Trophoblast cell (in vitro differentiated cells and primary cell): ENCODE measurements around the gene NUDT16L1.

Source experiments
- DNase-seq, 2 donors: peaks; one replicate each; pipeline ENCODE4 v3.0.0-alpha.2; 2016
- H2AFZ ChIP-seq: 2 replicates; pipeline ENCODE4 v1.6.1; 2013; ENCODE audit warnings: low read length, moderate library complexity, mild to moderate bottlenecking; ENCODE audit not compliant: insufficient read depth, poor library complexity
- H2AK5ac ChIP-seq: 2 replicates; pipeline ENCODE4 v1.6.1; 2013; ENCODE audit warnings: mild to moderate bottlenecking, low read length
- H2BK120ac ChIP-seq: 2 replicates; pipeline ENCODE4 v1.6.1; 2013; ENCODE audit warnings: low read length, mild to moderate bottlenecking, moderate library complexity; ENCODE audit not compliant: insufficient read depth, poor library complexity
- H2BK12ac ChIP-seq: 2 replicates; pipeline ENCODE4 v1.6.1; 2013; ENCODE audit warnings: mild to moderate bottlenecking, low read length, moderate library complexity
- H2BK5ac ChIP-seq: 2 replicates; pipeline ENCODE4 v1.6.1; 2013; ENCODE audit warnings: low read length, low read depth, moderate library complexity, mild to moderate bottlenecking; ENCODE audit not compliant: poor library complexity
- H3K14ac ChIP-seq: 2 replicates; pipeline ENCODE4 v1.6.1; 2013; ENCODE audit warnings: mild to moderate bottlenecking, low read length
- H3K18ac ChIP-seq: 2 replicates; pipeline ENCODE4 v1.6.1; 2013; ENCODE audit warnings: mild to moderate bottlenecking, low read length
- H3K23ac ChIP-seq: 2 replicates; pipeline ENCODE4 v1.6.1; 2013; ENCODE audit warnings: low read length
- H3K27ac ChIP-seq: 2 replicates; pipeline ENCODE4 v1.5.1; 2013; ENCODE audit warnings: low read depth, mild to moderate bottlenecking, inconsistent platforms, low read length, moderate library complexity
- H3K27me3 ChIP-seq: 2 replicates; pipeline ENCODE4 v1.6.1; 2013; ENCODE audit warnings: inconsistent platforms, mild to moderate bottlenecking, low read length, moderate library complexity; ENCODE audit not compliant: insufficient read depth
- H3K36me3 ChIP-seq, 2 experiments: 1 replicate in 1 of 2; 2 replicates in 1 of 2; pipeline ENCODE4 v1.6.1; 2013; ENCODE audit warnings: low read length in 2 of 2, mild to moderate bottlenecking in 2 of 2, moderate library complexity in 1 of 2; ENCODE audit not compliant: insufficient read depth in 2 of 2, control insufficient read depth in 1 of 2
- H3K4ac ChIP-seq: 2 replicates; pipeline ENCODE4 v1.6.1; 2013; ENCODE audit warnings: low read depth, mild to moderate bottlenecking, low read length, moderate library complexity
- H3K4me1 ChIP-seq, 2 experiments: 1 replicate in 1 of 2; 2 replicates in 1 of 2; pipeline ENCODE4 v1.6.1; 2013; ENCODE audit warnings: low read length in 2 of 2, mild to moderate bottlenecking in 2 of 2, moderate library complexity in 1 of 2; ENCODE audit not compliant: insufficient read depth in 2 of 2, control insufficient read depth in 1 of 2
- H3K4me2 ChIP-seq: 2 replicates; pipeline ENCODE4 v1.6.1; 2013; ENCODE audit warnings: inconsistent platforms, mild to moderate bottlenecking, low read length, moderate library complexity
- H3K4me3 ChIP-seq: 2 replicates; pipeline ENCODE4 v1.5.1; 2013; ENCODE audit warnings: mild to moderate bottlenecking, low read depth, low read length, inconsistent platforms
- H3K79me1 ChIP-seq: one replicate; pipeline ENCODE4 v1.6.1; 2013; ENCODE audit warnings: low read length
- H3K79me2 ChIP-seq: 2 replicates; pipeline ENCODE4 v1.6.1; 2013; ENCODE audit warnings: low read length, mild to moderate bottlenecking; ENCODE audit not compliant: control insufficient read depth, insufficient read depth, poor library complexity
- H3K9ac ChIP-seq: 2 replicates; pipeline ENCODE4 v1.6.1; 2013; ENCODE audit warnings: mild to moderate bottlenecking, low read length
- H3K9me3 ChIP-seq: 2 replicates; pipeline ENCODE4 v1.6.1; 2013; ENCODE audit warnings: low read depth, mild to moderate bottlenecking, control low read depth, inconsistent platforms, low read length; ENCODE audit not compliant: insufficient read depth
- H4K12ac ChIP-seq: 2 replicates; pipeline ENCODE4 v1.6.1; 2013; ENCODE audit warnings: low read depth, mild to moderate bottlenecking, low read length, moderate library complexity
- H4K8ac ChIP-seq: 2 replicates; pipeline ENCODE4 v1.6.1; 2013; ENCODE audit warnings: low read depth, mild to moderate bottlenecking, low read length, moderate library complexity
- H4K91ac ChIP-seq: one replicate; pipeline ENCODE4 v1.6.1; 2013; ENCODE audit warnings: low read depth, mild to moderate bottlenecking, low read length, moderate library complexity
- WGBS: extraction: QIAGEN DNeasy Blood & Tissue Kit; methylation state at CpG from one replicate; pipeline ENCODE4 v1.1.7; 2013; ENCODE audit warnings: missing lambda C conversion rate; ENCODE audit not compliant: insufficient read length, insufficient coverage; ENCODE audit errors: extremely low coverage; 5-methylcytosine and 5-hydroxymethylcytosine counted together

NUDT16L1 gene

GRCh38 chr16:4692460-4693295 is 684 bp upstream of the NUDT16L1 start:
- H3K79me2 ChIP-seq: peaks cover 6% of the 10 kb centered on the region
- no peaks in the 10 kb centered on the region for H3K27me3 ChIP-seq
- H3K36me3 ChIP-seq: peaks cover 51 to 55% of the 10 kb centered on the region in 2 experiments
- no peak overlapping the region for H4K91ac ChIP-seq
- H2AFZ ChIP-seq: peak overlapping the region; percentile 28
- peak in 1 of 2 donors; percentile 21 for DNase-seq
- H3K9ac ChIP-seq: peak overlapping the region; percentile 75
- H4K8ac ChIP-seq: peak overlapping the region; percentile 20
- no peak overlapping the region for H2BK120ac ChIP-seq
- H3K18ac ChIP-seq: no peak overlapping the region
- H4K12ac ChIP-seq: peak overlapping the region; percentile 6
- H3K27ac ChIP-seq: no peak overlapping the region
- no CpG with 5 or more reads among the region's 31 CpGs for WGBS
- H3K4me1 ChIP-seq: peaks cover 3 to 12% of the 10 kb centered on the region in 2 experiments
- H3K4me2 ChIP-seq: peak overlapping the region; percentile 91
- peaks cover 7% of the 10 kb centered on the region for H3K79me1 ChIP-seq
- H3K4me3 ChIP-seq: peak overlapping the region; percentile 70
- no peak overlapping the region for H2BK5ac ChIP-seq
- peaks cover 5% of the 10 kb centered on the region for H3K9me3 ChIP-seq
- no peak overlapping the region for H3K4ac ChIP-seq
- no peak overlapping the region for H2BK12ac ChIP-seq
- H3K23ac ChIP-seq: no peak overlapping the region
- no peak overlapping the region for H2AK5ac ChIP-seq
- H3K14ac ChIP-seq: peak overlapping the region; percentile 14

DNA sequence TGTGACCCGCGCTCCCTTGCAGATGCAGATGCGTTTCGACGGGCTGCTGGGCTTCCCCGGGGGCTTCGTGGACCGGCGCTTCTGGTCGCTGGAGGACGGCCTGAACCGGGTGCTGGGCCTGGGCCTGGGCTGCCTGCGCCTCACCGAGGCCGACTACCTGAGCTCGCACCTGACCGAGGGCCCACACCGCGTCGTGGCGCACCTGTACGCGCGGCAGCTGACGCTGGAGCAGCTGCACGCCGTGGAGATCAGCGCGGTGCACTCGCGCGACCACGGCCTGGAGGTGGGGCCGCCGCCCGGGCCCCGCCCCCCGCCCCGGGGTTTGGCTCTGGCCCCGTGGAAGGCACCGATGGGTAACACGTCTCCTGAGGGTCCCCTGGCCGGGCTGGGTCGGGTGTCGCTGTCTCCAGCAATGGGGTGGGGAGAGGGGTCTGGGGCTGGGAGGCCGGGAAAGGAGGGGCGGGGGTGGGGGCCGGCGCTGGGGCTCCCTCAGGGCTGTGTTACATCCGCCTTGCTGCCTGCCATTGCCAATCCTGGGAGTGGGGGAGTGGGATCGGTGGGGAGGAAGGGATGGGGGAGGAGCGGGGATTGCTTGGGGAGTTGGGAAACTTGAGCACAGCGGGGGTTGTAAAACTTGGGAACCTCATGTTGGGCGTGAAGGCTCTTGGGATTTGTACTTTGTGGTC is 737 bp downstream of the NUDT16L1 start:
- Histone ChIP-seq H2BK120ac (no peak overlapping the region), H2AFZ (peak overlapping the region; percentile 24), H2BK5ac (peak overlapping the region; percentile 35), H4K8ac (peak overlapping the region; percentile 81), H4K91ac (peak overlapping the region; percentile 75), H3K9me3 (peaks cover 5% of the 10 kb centered on the region), H3K4me2 (peak overlapping the region; percentile 90), H3K4me1 (peaks cover 3 to 12% of the 10 kb centered on the region in 2 experiments), H3K9ac (peak overlapping the region; percentile 90), H3K18ac (peak overlapping the region; percentile 80), H3K23ac (no peak overlapping the region), H3K36me3 (peaks cover 51 to 56% of the 10 kb centered on the region in 2 experiments), H3K14ac (peak overlapping the region; percentile 78), H3K4me3 (peak overlapping the region; percentile 100), H4K12ac (peak overlapping the region; percentile 71), H3K27ac (peak overlapping the region; percentile 65), H2BK12ac (no peak overlapping the region), H3K79me1 (peaks cover 7% of the 10 kb centered on the region), H2AK5ac (peak overlapping the region; percentile 4), H3K79me2 (peaks cover 6% of the 10 kb centered on the region), H3K27me3 (no peaks in the 10 kb centered on the region), H3K4ac (peak overlapping the region; percentile 53)
- peak in 1 of 2 donors; percentile 36 for DNase-seq
- WGBS: no CpG with 5 or more reads among the region's 54 CpGs

DNA sequence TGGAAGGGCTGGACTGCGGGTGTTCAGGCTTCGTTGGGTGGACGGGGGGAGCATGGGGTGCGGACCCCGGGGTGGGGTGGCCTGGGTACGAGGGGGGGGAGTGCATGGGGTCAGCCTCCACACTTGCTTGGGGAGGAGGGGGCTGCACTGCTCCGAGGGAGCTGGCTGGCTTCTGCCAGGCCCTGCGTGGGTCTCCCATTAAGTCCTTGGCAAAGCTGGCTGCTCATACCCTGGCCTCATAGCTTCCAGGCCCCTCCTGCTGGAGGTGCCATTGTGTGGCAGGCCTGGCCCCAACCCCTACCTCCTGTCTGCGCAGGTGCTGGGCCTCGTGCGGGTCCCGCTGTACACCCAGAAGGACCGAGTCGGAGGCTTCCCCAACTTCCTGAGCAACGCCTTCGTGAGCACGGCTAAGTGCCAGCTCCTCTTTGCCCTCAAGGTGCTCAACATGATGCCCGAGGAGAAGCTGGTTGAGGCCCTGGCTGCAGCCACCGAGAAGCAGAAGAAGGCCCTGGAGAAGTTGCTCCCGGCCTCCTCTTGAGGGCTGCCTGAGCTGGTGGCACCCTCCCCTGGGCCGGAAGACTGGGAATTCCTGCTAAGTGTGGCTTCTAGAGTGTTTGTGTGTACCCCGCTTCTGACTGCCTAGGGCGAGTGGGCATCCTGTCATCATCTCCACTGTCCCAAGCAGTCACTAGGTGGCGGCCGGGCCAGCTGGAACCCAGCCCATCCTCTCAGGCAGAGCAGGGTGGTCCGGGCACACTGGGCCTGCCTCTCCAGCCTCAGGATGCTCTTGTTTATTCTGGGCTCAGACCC is 1.5 kb downstream of the NUDT16L1 start:
- Histone ChIP-seq H3K4ac (no peak overlapping the region), H2BK5ac (no peak overlapping the region), H3K36me3 (peaks cover 51 to 58% of the 10 kb centered on the region in 2 experiments), H3K27ac (no peak overlapping the region), H3K9me3 (peaks cover 5% of the 10 kb centered on the region), H4K8ac (no peak overlapping the region), H3K14ac (no peak overlapping the region), H3K79me1 (peaks cover 7% of the 10 kb centered on the region), H2AK5ac (no peak overlapping the region), H3K79me2 (peaks cover 6% of the 10 kb centered on the region), H3K9ac (peak overlapping the region; percentile 54), H3K18ac (no peak overlapping the region), H2AFZ (no peak overlapping the region), H4K91ac (no peak overlapping the region), H3K27me3 (no peaks in the 10 kb centered on the region), H2BK12ac (no peak overlapping the region), H3K4me3 (peak overlapping the region; percentile 100), H4K12ac (peak overlapping the region; percentile 10), H3K23ac (no peak overlapping the region), H3K4me2 (peak overlapping the region; percentile 90), H2BK120ac (no peak overlapping the region), H3K4me1 (peaks cover 3 to 12% of the 10 kb centered on the region in 2 experiments)
- no CpG with 5 or more reads among the region's 26 CpGs for WGBS
- no peak for DNase-seq
